HG02970 (cell line): Measurements from ENCODE around the gene PLCH2.
"Not testable (repeated sequence)": the region's sequence is repeated elsewhere in the genome, so short reads cannot be mapped to it uniquely, and the experiment has no call there.

Source experiments
- ATAC-seq: cut with Tn5 transposase; IDR thresholded peaks from one replicate; pipeline ENCODE4 v1.9.1; 2021; ENCODE audit warnings: mild to moderate bottlenecking, moderate library complexity, moderate number of reproducible peaks; ENCODE audit not compliant: unreplicated experiment, low FRiP score

The PLCH2 gene

DNA sequence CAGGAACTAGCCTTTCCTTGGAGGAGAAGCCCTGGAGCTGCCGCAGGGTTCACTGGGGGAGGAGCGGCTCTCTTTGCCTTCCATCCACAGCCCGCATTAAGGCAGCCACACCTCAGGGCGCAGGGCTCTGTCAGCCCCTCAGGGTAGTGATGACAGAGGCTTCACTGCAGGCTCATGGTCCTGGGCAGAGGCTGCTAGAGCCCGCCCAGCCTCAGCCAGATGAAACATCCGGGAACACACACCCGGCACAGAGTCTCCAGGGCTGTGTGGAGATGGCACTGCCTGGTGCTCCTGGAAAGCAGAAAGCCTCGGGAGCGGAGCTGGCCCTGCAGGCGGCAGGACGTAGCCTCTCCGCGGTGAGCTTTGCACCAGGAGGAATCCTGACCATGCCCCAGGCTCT, 34.3 kb upstream of the PLCH2 start:
- ATAC-seq: no peak

DNA sequence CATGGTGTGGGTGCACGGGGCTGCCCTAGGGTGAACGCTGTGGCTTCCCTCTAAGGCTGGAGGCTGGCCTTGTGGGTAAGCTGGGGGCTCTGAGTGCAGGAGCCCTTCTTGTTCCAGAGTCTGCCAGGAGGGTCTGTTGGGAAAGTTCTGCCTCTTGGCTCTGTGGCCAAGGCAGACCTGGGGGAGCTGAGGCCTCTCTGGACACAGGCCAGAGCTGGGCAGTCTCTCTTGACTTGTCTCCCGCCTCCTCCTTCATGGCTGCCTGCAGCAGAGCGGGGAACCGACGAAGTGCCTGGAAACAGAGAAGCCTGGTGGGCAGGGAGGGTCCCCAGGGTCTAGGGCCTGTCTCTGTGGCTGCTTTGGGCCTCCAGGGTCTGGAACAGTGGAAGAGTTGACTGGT, 33.4 kb upstream of the PLCH2 start:
- no peak for ATAC-seq

DNA sequence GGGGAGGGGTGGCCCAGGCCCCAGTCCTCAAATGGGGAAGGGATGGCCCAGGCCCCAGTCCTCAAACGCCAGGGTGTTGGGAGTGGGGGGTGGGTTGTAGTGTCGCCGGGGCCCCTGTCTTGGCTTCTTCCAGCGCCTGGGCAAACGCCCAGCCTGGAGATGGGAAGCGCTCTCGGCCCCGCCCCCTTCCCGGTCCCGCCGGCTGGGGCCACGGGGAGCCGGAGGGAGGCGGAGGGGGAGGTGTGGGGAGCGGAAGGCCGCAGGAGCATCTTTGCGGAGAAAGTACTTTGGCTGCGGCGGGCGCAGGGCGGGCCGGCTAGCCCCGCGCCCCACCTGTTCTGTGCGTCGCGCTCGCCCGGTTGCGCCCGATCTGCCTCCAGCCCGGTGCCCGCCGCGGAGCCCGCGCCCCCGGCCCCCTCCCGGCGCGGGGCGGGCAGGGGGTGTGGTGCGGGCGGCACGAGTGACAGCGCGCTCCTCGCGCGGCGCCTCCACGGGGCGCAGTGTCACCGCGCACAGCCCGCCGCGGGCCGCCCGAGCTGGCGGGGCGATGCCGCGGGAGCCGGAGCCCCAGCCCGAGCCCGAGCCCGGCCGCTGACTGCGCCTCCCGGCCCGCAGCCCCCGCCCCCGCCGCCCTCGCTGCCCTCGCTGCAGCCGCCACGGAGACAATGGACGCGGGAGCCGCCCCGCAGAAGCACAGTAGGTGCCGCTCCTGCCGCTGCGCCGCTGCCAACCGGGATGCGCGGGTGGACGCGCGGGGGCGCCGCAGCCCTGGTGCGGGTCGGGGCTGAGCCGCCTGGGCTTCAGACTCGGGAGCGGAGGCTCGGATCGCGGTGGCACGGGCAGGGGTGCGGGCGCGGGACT, 32.6 kb upstream of the PLCH2 start:
- no peak for ATAC-seq

- ATAC-seq: no peak
Measured at GRCh38 chr1:2444138-2444591, 31.9 kb upstream of the PLCH2 start.

DNA sequence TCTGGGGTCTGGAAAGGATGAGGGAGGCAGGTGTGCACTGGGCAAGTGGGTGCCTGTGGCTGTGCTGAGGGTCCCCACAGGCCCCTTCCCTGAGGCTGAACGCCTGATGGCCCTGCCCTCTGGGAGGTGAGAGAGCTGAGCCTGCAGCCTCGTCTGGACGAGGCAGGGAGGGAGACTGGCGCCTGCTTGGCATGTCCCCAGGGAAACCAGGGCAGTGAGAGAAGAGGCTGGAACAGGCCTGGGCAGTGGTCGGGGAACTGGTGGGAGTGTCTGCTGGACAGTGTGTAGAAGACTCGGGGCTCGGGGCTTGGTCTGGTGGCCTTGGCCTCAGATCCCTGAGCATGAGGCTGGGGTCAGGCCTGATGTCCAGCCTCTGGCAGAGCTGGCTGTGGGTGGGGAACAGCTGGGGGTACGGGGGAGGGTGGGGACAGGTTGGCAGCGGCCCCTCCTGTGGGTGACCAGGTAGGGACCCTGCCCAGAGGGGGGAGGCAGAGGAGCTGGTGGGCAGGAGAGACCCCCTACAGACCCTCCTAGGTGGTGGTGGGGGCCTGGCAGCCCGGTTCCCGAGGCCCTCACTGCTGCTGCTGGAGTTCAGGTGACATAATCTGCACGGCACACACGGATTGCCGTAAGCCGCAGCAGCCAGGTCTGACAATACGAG, 30.8 kb upstream of the PLCH2 start:
- no peak for ATAC-seq

DNA sequence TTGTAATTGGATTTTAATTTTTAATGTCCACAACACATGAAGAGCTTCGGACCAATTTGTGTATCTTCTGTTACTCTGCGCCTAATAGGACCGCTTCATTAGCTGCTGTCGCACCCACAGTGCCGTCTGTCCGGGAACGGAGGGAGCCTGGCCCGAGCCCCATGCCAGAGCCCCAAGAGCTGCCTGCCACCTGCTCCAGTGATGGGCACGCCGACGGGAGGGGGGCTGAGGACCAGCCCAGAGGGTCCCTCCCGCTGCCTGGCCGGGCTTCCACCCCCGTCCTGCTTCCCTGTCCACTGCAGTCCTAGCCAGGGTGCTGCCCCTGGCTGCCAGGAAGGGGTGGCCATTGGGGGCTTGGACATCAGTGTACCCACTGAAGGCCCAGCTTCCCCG, 30.3 kb upstream of the PLCH2 start:
- no peak for ATAC-seq

DNA sequence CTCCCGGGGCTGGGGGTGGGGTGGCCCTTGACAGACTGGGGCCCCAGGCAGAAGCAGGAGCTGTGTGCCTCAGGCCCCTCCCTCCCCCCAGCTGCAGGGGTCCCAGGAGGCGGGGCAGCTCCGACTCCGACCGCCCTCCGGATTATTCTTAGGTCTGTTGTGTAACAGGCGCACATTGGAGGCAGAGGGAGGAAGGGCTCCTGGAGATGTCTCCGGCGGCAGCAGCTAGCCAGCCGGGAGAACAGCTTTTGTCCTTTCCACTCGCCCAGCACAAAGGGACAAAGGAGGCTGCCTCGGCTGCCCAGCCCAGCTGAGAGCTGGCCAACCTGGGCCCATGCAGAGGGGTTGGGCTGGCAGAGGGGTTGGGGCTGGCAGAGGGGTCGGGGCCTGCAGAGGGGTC, 29.7 kb upstream of the PLCH2 start:
- ATAC-seq: no peak

DNA sequence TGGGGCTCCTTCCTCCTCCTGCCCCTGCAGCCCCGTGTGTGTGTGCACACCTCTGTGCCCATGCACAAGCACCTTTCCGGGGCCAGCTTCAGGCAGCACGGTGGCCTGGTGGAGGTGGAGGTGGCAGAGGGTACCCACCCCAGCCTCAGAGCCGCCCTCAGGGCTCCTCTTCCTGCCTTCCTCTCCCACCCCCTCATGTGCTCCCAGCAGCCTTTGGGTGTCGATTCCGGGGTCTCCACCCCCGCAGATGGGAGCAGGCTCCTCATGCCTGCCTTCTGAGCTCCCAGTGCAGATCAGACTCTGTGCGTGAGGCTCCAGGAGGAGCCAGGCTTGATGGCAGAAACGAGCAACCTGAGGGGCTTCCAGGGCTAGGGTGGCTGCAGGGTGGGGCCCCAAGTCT, 29.2 kb upstream of the PLCH2 start:
- ATAC-seq: no peak

DNA sequence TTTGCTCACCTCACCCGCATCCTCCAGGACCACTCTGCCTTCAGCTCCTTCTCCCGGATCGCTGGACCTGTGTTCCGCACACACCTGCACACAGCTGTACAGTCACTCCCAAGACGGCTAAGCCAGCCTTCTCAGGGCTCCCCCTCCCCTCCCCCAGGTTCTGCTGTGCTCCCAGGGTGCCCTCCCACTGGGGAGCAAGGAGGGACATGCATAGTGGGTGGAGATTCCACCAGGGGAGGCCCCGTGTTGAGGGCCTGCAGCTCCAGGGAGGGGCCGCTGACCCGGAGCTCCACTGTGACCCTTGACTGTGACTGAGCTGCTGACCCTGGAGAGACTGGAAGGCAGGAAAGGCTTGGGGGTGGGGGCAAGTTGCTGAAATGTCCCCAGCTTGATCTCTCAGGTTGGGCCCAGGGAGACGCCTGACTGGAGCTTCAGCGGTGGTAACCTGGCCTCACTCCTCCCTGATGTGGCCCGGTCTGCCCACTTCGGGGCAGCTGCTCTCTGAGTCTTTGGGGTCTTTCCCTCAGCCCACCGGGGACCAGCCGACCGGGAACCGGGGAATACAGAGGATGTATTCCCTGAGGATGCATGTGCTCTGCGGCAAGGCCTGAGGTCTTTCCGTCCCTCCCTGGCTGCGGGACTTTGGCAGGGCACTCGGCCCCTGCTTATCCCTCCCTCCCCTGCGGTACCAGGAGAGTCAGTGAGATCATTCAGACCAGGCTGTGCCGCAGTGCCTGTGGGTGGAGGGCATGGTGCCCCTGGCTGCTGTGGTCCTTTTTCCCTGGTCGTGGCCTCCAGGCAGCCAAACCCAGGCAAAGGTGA, 28.6 kb upstream of the PLCH2 start:
- ATAC-seq: no peak

- no peak for ATAC-seq
Measured at GRCh38 chr1:2448098-2448445, 28.0 kb upstream of the PLCH2 start.

DNA sequence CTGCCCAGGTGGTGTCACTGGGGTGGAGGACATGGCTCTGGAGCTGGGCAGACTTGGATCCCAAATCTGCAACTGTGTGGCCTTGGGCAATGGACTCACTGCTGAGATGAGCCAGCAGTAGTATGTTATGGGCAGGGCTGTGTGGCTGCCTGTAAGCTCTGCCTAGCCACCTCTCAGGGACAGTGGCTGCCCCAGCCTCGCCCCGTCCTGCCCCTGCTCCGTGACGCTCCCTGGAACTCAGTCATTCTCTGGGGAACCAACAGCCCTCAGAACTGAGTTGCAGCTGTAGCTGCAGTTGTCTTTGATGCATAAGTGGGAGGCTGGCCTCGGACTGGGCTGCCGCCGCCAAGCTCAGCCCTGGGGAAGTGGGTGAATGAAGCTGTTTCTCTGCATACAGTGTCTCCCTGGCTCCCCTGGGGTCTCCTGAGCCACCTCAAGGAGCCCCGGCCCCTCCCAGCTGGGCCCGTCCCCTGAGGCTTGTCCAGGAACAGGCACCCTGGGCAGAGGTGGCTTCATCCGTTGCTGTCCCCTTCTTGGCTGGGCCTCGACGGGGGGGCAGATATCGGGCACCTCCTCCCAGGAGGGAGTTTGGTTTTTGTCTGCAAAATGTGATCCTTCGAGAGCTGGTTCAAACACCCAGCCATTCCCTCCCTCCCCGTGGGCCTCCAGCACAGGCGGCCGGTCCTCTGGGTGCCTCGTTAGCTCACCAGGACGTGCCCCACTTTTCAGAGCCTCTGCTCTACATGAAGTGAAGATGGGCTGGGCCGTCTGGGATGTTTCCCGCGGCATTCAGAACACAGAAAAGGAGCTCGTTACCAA, 26.2 kb upstream of the PLCH2 start:
- no peak for ATAC-seq

DNA sequence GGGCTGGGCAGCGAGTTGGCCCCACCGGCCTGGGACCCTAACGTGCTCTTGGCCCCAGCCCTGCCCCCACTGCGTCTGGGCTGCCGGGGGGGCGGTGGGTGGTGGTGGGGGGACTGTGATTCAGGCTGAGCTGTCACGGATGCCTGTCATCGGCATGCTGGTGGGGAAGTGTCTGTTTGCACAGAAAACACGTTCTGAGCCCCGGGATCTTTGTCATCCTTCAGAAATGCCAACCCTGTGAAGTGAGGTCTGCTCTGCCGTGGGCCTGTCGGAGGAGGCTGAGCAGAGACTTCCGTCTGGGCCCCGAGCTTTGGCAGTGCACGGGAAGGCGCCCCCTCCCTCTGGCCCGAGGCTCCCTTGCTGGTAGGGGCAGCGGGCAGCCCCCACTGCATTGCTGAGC, 24.3 kb upstream of the PLCH2 start:
- no peak for ATAC-seq

- ATAC-seq: no peak
Measured at GRCh38 chr1:2452201-2452931, 23.7 kb upstream of the PLCH2 start.

- ATAC-seq: no peak
Measured at GRCh38 chr1:2452932-2453315, 23.2 kb upstream of the PLCH2 start.

- no peak for ATAC-seq
Measured at GRCh38 chr1:2454227-2454626, 21.9 kb upstream of the PLCH2 start.

GRCh38 chr1:2455757-2456156, 20.3 kb upstream of the PLCH2 start:
- ATAC-seq: no peak

DNA sequence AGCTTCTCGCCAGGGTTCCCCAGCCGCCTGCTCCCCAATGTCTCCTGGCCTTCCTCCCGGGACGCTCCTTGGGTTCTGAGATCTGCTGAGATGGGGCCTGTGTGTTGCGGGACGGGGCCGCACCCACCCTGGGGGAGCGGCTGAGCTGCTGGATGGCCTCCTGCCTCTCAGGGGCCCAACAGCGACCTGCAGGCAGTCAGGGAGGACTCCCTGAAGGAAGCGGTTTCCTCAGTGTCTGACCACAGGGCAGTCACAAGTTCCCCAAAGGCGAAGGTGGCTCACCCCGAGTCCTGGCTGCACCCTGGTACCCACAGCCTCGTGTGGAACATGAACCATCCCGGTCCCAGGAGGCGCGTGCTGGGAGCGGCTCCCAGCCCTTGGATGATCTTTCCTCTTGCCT, 18.6 kb upstream of the PLCH2 start:
- no peak for ATAC-seq

DNA sequence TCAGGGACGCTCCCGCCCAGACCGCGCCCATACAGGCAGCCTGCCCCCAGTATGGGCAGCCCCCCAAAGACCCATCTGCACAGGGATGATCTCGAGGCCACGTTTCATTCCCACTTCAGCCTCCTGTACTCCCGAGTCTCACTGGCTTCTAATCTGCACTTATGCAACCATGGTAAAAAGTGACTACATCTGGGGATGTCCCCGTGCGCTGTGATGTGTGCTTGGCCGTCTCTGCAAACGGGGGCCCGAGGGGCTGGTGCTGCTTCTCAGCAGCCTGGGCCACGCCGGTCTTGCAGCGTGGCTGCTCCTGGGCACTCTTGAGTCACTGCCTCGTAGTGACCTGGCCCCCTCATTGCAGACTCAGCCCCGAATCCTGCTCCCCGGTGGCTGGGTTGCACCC, 17.4 kb upstream of the PLCH2 start:
- ATAC-seq: no peak

DNA sequence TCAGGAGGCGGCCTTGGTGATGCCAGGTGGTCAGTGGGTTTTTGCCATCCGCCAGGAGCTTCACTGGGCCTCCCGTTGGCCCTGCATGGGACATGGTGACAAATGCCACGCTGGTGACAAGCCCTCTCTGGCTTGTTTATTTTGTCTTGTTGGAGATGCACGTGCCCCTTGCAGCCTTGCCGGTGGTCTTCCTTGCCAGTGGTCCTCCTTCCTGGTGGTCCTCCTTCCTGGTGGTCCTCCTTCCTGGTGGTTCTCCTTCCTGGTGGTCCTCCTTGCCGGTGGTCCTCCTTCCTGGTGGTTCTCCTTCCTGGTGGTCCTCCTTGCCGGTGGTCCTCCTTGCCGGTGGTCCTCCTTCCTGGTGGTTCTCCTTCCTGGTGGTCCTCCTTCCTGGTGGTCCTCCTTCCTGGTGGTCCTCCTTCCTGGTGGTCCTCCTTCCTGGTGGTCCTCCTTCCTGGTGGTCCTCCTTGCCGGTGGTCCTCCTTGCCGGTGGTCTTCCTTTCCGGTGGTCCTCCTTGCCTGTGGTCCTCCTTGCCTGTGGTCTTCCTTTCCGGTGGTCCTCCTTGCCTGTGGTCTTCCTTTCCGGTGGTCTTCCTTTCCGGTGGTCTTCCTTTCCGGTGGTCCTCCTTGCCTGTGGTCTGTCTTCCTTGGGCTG, 16.9 kb upstream of the PLCH2 start:
- not testable (repeated sequence) for ATAC-seq
